GM12878 (cell line): ENCODE data around the gene GCNT1. TPM values are rescaled to one million over a fixed set of nuclear protein-coding genes. Genes with fewer than 3 reads are reported as not detected.

Experiments used
- HDGF ChIP-seq: fragments of 450-650 bp; IDR thresholded peaks from 2 replicates; pipeline ENCODE4 v1.6.1; 2016; ENCODE audit warnings: antibody characterized with exemption
- MTA3 ChIP-seq: IDR thresholded peaks from 2 replicates; pipeline ENCODE4 v1.6.1; 2012; ENCODE audit warnings: low read length, inconsistent platforms, borderline replicate concordance
- POLR2A ChIP-seq: IDR thresholded peaks from 2 replicates; pipeline ENCODE4 v1.6.1; 2011; ENCODE audit warnings: low read depth, mild to moderate bottlenecking, low read length
- TCF12 ChIP-seq: IDR thresholded peaks from 2 replicates; pipeline ENCODE4 v1.6.1; 2011; ENCODE audit warnings: low read depth, mild to moderate bottlenecking, low read length
- polyA plus RNA-seq, 11 experiments: library from polyadenylated mRNA; depleted of rRNA in 4 of 11; unstranded in 6 of 11; stranded (reverse) in 5 of 11; fragments of >200 nt; fragmentation: Nextera tagmentation in 4 of 11; fragmentation: Illumina TruSeq in 1 of 11; extraction: Ambion mirVana in 4 of 11; extraction: Trizol in 1 of 11; gene quantifications; 1 replicate in 1 of 11; 2 replicates in 10 of 11; pipeline versions ENCODE4 v1.2.1 to v1.2.3, GENCODE V29; 2011 to 2016; ENCODE audit warnings: inconsistent platforms in 2 of 11, missing spikeins in 2 of 11, low read depth in 1 of 11
- total RNA-seq, 4 experiments: library from RNA; depleted of rRNA in 3 of 4; stranded (reverse); fragments of >200 nt in 3 of 4; fragmentation: Illumina TruSeq in 1 of 4; extraction: Trizol in 1 of 4; gene quantifications; 2 replicates each; pipeline versions ENCODE4 v1.2.1 to v1.2.3, GENCODE V29; 2013 to 2021
- TF ChIP-seq, protein P1 (sequence below): IDR thresholded peaks from 2 replicates; pipeline ENCODE4 v1.6.1; 2012; ENCODE audit warnings: mild to moderate bottlenecking, low read depth, low read length
- TF ChIP-seq, protein P2 (sequence below): IDR thresholded peaks from 2 replicates; pipeline ENCODE4 v1.6.1; 2011; ENCODE audit warnings: borderline replicate concordance, low read depth, mild to moderate bottlenecking, moderate library complexity, mixed read lengths, low read length; ENCODE audit not compliant: insufficient read depth; ENCODE audit errors: extremely low read length
- TF ChIP-seq, protein P3 (sequence below): fragments of 450-650 bp; conservative IDR thresholded peaks from 2 replicates; pipeline ENCODE4 v1.6.1; 2017; ENCODE audit warnings: mild to moderate bottlenecking, moderate library complexity

The GCNT1 gene
- total and polyA plus RNA-seq, 10 of the 15 experiments (the other 5 are each of a cell fraction or from before 2014, with no cell fraction given): 2.8 to 17.8 (median 7.1) TPM

DNA sequence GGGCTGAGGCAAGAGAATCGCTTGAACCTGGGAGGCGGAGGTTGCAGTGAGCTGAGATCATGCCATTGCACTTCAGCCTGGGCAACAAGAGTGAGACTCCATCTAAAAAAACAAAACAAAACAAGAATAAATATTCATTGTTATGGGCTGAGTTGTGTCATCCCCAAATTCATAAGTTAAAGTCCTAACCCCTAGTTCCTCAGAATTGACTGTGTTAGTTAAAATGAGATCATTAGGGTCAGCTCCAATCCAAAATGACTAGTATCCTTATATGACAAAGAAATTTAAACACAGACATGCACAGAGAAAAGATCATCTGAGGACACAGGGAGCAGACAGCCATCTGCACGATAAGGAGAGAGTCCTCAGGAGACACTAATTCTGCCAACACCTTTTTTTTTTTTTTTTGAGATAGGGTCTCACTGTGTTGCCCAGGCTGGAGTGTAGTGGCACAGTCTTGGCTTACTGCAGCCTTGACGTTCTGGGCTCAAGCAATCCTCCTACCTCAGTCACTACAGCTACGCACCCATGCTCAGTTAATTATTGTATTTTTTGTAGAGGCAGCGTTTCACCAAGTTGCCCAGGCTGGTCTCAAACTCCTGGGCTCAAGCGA is 32.1 kb upstream of the GCNT1 start (continued):
- TF ChIP-seq, protein P1, sequence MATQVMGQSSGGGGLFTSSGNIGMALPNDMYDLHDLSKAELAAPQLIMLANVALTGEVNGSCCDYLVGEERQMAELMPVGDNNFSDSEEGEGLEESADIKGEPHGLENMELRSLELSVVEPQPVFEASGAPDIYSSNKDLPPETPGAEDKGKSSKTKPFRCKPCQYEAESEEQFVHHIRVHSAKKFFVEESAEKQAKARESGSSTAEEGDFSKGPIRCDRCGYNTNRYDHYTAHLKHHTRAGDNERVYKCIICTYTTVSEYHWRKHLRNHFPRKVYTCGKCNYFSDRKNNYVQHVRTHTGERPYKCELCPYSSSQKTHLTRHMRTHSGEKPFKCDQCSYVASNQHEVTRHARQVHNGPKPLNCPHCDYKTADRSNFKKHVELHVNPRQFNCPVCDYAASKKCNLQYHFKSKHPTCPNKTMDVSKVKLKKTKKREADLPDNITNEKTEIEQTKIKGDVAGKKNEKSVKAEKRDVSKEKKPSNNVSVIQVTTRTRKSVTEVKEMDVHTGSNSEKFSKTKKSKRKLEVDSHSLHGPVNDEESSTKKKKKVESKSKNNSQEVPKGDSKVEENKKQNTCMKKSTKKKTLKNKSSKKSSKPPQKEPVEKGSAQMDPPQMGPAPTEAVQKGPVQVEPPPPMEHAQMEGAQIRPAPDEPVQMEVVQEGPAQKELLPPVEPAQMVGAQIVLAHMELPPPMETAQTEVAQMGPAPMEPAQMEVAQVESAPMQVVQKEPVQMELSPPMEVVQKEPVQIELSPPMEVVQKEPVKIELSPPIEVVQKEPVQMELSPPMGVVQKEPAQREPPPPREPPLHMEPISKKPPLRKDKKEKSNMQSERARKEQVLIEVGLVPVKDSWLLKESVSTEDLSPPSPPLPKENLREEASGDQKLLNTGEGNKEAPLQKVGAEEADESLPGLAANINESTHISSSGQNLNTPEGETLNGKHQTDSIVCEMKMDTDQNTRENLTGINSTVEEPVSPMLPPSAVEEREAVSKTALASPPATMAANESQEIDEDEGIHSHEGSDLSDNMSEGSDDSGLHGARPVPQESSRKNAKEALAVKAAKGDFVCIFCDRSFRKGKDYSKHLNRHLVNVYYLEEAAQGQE: no peak
- TF ChIP-seq MTA3 (no peak), POLR2A (no peak), HDGF (no peak), TCF12 (no peak)
- TF ChIP-seq, protein P2, sequence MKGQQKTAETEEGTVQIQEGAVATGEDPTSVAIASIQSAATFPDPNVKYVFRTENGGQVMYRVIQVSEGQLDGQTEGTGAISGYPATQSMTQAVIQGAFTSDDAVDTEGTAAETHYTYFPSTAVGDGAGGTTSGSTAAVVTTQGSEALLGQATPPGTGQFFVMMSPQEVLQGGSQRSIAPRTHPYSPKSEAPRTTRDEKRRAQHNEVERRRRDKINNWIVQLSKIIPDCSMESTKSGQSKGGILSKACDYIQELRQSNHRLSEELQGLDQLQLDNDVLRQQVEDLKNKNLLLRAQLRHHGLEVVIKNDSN: no peak
- TF ChIP-seq, protein P3, sequence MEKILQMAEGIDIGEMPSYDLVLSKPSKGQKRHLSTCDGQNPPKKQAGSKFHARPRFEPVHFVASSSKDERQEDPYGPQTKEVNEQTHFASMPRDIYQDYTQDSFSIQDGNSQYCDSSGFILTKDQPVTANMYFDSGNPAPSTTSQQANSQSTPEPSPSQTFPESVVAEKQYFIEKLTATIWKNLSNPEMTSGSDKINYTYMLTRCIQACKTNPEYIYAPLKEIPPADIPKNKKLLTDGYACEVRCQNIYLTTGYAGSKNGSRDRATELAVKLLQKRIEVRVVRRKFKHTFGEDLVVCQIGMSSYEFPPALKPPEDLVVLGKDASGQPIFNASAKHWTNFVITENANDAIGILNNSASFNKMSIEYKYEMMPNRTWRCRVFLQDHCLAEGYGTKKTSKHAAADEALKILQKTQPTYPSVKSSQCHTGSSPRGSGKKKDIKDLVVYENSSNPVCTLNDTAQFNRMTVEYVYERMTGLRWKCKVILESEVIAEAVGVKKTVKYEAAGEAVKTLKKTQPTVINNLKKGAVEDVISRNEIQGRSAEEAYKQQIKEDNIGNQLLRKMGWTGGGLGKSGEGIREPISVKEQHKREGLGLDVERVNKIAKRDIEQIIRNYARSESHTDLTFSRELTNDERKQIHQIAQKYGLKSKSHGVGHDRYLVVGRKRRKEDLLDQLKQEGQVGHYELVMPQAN: no peak
